ENCODE results near the gene NSD1.

NSD1 gene

DNA sequence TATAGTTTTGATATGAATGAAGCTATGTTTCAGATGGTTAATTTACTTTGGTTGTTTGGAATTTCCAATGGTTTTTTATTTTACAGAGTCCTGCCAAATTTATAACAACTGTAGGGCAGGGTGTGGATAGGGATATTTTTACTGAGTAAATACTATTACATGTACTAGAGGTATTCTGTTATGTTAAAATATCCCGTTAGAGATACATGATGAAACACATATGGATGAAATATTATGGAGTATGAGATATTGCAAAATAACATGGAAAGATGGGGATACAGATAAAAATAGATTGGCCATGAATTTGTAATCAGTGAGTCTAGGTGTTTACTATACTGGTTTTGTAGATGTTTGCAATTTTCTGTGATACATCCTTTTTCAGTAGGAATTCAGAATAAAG is 93.3 kb downstream of the NSD1 start:
- no peaks in the 10 kb centered on the region for H3K9me3 ChIP-seq (ENCODE audit: low read length)
- no peak overlapping the region for H3K4me3 ChIP-seq (ENCODE audit: low read depth in 1 of 2, low read length in 2 of 2)
- H3K36me3 ChIP-seq (ENCODE audit: insufficient read depth, low read length), result no peaks in the 10 kb centered on the region
- H3K27me3 ChIP-seq (ENCODE audit: control insufficient read depth in 1 of 2, insufficient read depth in 2 of 2, low read length in 2 of 2), result no peaks in the 10 kb centered on the region
- H3K9ac ChIP-seq (ENCODE audit: low read length), result no peak overlapping the region
- no peaks in the 10 kb centered on the region for H3K4me1 ChIP-seq (ENCODE audit: insufficient read depth, low read length)
- H3K27ac ChIP-seq (ENCODE audit: low read depth, low read length), result no peak overlapping the region

DNA sequence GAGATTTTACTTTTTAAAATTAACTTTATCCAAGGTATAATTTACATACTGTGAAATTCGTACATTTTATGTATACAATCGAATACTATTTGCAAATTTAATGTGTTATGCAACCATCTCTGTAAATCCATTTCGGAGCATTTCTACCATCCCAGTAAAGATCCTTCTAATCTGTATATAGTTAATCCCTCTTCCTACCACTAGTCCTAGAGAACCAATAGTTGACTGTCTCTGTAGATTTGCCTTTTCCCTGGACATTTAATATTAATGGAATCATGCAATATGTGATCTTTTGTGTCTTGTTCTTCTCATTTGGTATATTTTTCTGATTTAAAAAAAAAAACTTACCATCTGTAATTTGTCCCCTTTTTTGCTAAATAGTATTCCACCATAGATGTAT is 95.2 kb downstream of the NSD1 start:
- H3K4me1 ChIP-seq (ENCODE audit: insufficient read depth, low read length), result peaks cover 5% of the 10 kb centered on the region
- H3K4me3 ChIP-seq (ENCODE audit: low read depth in 1 of 2, low read length in 2 of 2), result no peak overlapping the region
- no peaks in the 10 kb centered on the region for H3K27me3 ChIP-seq (ENCODE audit: control insufficient read depth in 1 of 2, insufficient read depth in 2 of 2, low read length in 2 of 2)
- no peak overlapping the region for H3K9ac ChIP-seq (ENCODE audit: low read length)
- no peaks in the 10 kb centered on the region for H3K9me3 ChIP-seq (ENCODE audit: low read length)
- no peaks in the 10 kb centered on the region for H3K36me3 ChIP-seq (ENCODE audit: insufficient read depth, low read length)
- no peak overlapping the region for H3K27ac ChIP-seq (ENCODE audit: low read depth, low read length)

DNA sequence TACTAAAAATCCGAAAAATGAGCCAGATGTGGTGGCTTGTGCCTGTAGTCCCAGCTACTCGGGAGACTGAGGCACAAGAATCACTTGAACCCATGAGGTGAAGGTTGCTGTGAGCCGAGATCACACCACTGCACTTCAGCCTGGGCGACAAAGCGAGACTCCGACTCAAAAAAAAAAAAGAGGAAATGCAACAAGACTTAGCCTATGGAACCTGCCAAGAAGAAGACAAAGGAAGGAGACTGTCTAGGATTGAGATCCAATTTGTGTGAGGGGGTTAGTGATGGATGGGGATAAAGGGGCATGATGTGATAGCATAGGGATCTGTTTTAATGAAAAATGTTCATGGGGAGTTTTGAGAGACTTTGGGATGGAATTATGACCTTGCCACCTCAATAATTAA is 97.1 kb downstream of the NSD1 start:
- Histone ChIP-seq H3K27ac (ENCODE audit: low read depth, low read length) (no peak overlapping the region), H3K4me3 (ENCODE audit: low read depth in 1 of 2, low read length in 2 of 2) (no peak overlapping the region), H3K9me3 (ENCODE audit: low read length) (no peaks in the 10 kb centered on the region), H3K9ac (ENCODE audit: low read length) (no peak overlapping the region), H3K27me3 (ENCODE audit: control insufficient read depth in 1 of 2, insufficient read depth in 2 of 2, low read length in 2 of 2) (no peaks in the 10 kb centered on the region), H3K36me3 (ENCODE audit: insufficient read depth, low read length) (peaks cover 3% of the 10 kb centered on the region), H3K4me1 (ENCODE audit: insufficient read depth, low read length) (peaks cover 8% of the 10 kb centered on the region)

DNA sequence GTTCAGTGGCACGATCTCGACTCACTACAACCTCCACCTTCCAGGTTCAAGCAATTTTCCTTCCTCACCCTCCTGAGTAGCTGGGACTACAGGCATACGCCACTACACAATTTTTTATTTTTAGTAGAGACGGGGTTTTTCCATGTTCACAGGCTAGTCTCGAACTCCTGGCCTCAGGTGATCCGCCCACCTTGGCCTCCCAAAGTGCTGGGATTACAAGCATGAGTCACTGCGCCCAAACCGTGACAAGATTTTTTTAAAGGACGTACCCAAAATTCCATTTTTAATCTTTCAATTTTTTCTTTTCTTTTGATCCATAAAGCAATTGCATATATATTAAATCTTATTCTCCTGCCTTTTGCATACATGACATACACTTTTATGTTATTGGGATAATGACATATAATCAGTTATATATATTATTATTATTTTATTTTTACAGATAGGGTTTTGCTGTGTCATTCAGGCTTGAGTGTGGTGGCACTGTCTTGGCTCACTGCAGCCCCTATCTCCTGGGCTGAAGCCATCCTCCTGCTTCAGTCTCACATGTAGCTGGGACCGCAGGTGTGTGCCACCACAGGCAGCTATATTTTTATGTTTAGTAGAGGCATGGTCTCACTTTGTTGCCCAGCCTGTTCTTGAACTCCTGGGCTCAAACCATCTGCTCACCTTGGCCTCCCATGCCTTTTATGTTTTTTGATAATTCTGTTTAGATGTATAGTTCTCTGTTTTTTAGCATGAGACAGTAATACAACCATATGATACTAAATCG is 98.1 kb downstream of the NSD1 start:
- H3K4me1 ChIP-seq (ENCODE audit: insufficient read depth, low read length), result peaks cover 8% of the 10 kb centered on the region
- no peaks in the 10 kb centered on the region for H3K9me3 ChIP-seq (ENCODE audit: low read length)
- H3K9ac ChIP-seq (ENCODE audit: low read length), result no peak overlapping the region
- H3K36me3 ChIP-seq (ENCODE audit: insufficient read depth, low read length), result peaks cover 10% of the 10 kb centered on the region
- H3K4me3 ChIP-seq (ENCODE audit: low read depth in 1 of 2, low read length in 2 of 2), result no peak overlapping the region
- H3K27me3 ChIP-seq (ENCODE audit: control insufficient read depth in 1 of 2, insufficient read depth in 2 of 2, low read length in 2 of 2), result no peaks in the 10 kb centered on the region
- no peak overlapping the region for H3K27ac ChIP-seq (ENCODE audit: low read depth, low read length)

DNA sequence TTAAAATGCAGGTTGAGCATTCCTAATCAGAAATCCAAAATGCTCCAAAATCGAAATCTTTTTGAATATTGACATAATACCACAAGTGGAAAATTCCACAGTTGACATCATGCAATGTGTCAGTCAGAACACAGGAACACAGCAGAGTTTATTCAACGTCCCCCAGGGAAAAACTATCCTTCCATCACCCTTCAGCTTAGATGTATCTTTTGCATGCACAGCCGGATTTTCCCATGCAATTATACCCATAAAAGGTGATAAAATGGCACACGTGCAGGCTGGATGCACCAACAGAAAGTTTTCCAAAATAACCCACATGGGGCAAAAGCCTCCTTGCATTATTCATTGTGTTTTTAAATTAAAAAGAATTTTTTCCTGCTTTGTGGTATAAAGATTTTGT is 98.8 kb downstream of the NSD1 start:
- no peaks in the 10 kb centered on the region for H3K27me3 ChIP-seq (ENCODE audit: control insufficient read depth in 1 of 2, insufficient read depth in 2 of 2, low read length in 2 of 2)
- no peak overlapping the region for H3K4me3 ChIP-seq (ENCODE audit: low read depth in 1 of 2, low read length in 2 of 2)
- H3K4me1 ChIP-seq (ENCODE audit: insufficient read depth, low read length), result peaks cover 8% of the 10 kb centered on the region
- no peak overlapping the region for H3K27ac ChIP-seq (ENCODE audit: low read depth, low read length)
- no peak overlapping the region for H3K9ac ChIP-seq (ENCODE audit: low read length)
- peaks cover 14% of the 10 kb centered on the region for H3K36me3 ChIP-seq (ENCODE audit: insufficient read depth, low read length)
- no peaks in the 10 kb centered on the region for H3K9me3 ChIP-seq (ENCODE audit: low read length)

DNA sequence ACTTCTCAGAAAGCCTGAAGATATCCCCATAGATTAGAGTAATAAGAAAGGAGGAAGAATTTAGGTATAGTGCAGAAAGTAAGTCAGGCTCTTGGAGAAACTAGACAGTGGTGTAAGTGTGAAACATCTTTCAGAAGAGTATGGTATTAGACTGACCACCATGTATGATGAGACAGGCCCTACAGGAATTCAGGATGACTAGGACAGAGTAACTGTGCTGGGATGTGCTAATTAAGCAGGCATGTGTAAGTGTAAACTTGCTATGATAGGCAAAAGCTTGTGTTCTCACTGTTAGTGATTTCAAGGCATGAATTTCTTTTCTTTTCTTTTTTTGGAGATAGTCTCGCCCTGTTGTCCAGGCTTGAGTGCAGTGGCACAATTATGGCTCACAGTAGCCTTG is 99.2 kb downstream of the NSD1 start:
- H3K9ac ChIP-seq (ENCODE audit: low read length), result no peak overlapping the region
- H3K9me3 ChIP-seq (ENCODE audit: low read length), result no peaks in the 10 kb centered on the region
- H3K27me3 ChIP-seq (ENCODE audit: control insufficient read depth in 1 of 2, insufficient read depth in 2 of 2, low read length in 2 of 2), result no peaks in the 10 kb centered on the region
- no peak overlapping the region for H3K27ac ChIP-seq (ENCODE audit: low read depth, low read length)
- no peak overlapping the region for H3K4me3 ChIP-seq (ENCODE audit: low read depth in 1 of 2, low read length in 2 of 2)
- peaks cover 8% of the 10 kb centered on the region for H3K4me1 ChIP-seq (ENCODE audit: insufficient read depth, low read length)
- peaks cover 16% of the 10 kb centered on the region for H3K36me3 ChIP-seq (ENCODE audit: insufficient read depth, low read length)

DNA sequence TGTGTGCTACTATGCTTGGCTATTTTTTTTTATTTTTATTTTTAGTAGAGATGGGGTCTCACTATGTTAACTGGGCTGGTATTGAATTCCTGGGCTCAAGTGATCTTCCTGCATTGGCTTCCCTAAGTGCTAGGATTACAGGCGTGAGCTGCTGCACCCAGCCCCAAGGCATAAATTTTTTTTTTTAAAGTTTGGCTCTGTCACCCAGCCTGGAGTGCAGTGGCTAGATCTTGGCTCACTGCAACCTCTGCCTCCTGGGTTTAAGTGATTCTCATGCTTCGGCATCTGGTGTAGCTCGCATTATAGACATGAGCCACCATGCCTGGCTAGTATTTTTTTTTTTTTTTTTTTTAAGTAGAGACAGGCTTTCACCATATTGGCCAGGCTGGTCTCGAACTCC is 99.6 kb downstream of the NSD1 start:
- H3K9me3 ChIP-seq (ENCODE audit: low read length), result no peaks in the 10 kb centered on the region
- H3K36me3 ChIP-seq (ENCODE audit: insufficient read depth, low read length), result peaks cover 21% of the 10 kb centered on the region
- H3K9ac ChIP-seq (ENCODE audit: low read length), result no peak overlapping the region
- H3K27ac ChIP-seq (ENCODE audit: low read depth, low read length), result no peak overlapping the region
- H3K4me1 ChIP-seq (ENCODE audit: insufficient read depth, low read length), result peaks cover 8% of the 10 kb centered on the region
- H3K4me3 ChIP-seq (ENCODE audit: low read depth in 1 of 2, low read length in 2 of 2), result no peak overlapping the region
- no peaks in the 10 kb centered on the region for H3K27me3 ChIP-seq (ENCODE audit: control insufficient read depth in 1 of 2, insufficient read depth in 2 of 2, low read length in 2 of 2)

DNA sequence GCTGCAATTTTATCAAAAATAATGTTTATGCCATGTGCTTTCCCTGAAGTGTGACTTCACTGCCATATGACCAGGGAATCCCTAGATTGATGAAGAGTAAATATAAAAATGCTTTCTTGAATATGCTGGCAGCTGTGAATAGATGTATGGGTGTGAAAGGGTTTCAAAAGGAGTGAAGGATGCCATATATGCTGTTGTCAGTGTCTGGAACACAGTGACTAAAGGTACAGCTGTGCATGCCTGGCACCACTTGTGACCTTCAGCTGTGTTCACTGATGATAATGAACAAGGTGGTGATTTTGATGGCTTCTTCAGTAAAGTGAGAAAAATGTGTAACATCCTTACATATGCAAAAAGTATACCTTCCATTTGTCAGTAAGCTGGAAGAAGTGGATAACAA is 100.2 kb downstream of the NSD1 start:
- Histone ChIP-seq H3K4me1 (ENCODE audit: insufficient read depth, low read length) (peaks cover 8% of the 10 kb centered on the region), H3K9ac (ENCODE audit: low read length) (no peak overlapping the region), H3K27me3 (ENCODE audit: control insufficient read depth in 1 of 2, insufficient read depth in 2 of 2, low read length in 2 of 2) (no peaks in the 10 kb centered on the region), H3K4me3 (ENCODE audit: low read depth in 1 of 2, low read length in 2 of 2) (no peak overlapping the region), H3K9me3 (ENCODE audit: low read length) (no peaks in the 10 kb centered on the region), H3K36me3 (ENCODE audit: insufficient read depth, low read length) (peaks cover 27% of the 10 kb centered on the region), H3K27ac (ENCODE audit: low read depth, low read length) (no peak overlapping the region)

DNA sequence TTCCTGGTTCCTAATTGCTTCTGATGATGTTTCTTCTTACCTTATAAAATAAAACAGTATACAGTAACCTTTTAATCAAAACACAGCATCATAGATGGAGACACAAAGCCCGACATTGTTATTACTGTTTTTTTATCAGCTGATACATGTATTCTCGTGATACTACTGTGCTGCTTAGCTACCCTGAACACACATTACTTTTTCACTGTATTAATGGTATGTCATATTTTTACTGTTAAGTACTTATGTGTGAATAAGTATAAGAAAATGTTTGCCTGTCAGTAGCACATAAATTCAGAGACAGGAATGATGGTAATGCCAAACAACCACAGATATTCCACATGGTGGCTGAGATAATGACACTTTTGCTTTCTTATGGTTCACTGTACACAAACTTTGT is 101.3 kb downstream of the NSD1 start:
- H3K4me3 ChIP-seq (ENCODE audit: low read depth in 1 of 2, low read length in 2 of 2), result no peak overlapping the region

DNA sequence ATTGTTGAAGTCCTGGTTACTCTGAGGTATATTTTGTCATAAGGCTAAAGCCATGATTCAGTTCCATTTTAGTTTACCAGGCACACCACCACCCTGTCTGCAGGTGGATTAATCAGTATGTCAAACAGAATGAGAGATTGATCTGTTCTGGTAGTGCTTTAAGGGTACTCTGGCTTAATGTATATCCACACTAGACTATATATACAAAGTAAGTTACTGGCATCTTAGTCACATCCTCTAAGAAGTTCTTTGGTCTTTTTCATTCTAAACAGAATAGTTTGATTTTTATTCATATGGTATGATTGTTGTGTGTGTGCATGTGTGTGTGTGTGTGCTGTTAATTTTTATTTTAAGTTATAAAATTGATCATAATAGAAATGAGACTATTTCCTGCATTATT is 108.2 kb downstream of the NSD1 start:
- peaks cover 56% of the 10 kb centered on the region for H3K36me3 ChIP-seq (ENCODE audit: insufficient read depth, low read length)
- H3K4me3 ChIP-seq (ENCODE audit: low read depth in 1 of 2, low read length in 2 of 2), result no peak overlapping the region
- no peak overlapping the region for H3K27ac ChIP-seq (ENCODE audit: low read depth, low read length)
- H3K9me3 ChIP-seq (ENCODE audit: low read length), result no peaks in the 10 kb centered on the region
- H3K9ac ChIP-seq (ENCODE audit: low read length), result no peak overlapping the region
- H3K4me1 ChIP-seq (ENCODE audit: insufficient read depth, low read length), result no peaks in the 10 kb centered on the region
- H3K27me3 ChIP-seq (ENCODE audit: control insufficient read depth in 1 of 2, insufficient read depth in 2 of 2, low read length in 2 of 2), result no peaks in the 10 kb centered on the region

More for the DNA sequence above, 101.3 kb downstream of the NSD1 start:
- Histone ChIP-seq H3K27me3 (ENCODE audit: control insufficient read depth in 1 of 2, insufficient read depth in 2 of 2, low read length in 2 of 2) (no peaks in the 10 kb centered on the region), H3K27ac (ENCODE audit: low read depth, low read length) (no peak overlapping the region), H3K4me1 (ENCODE audit: insufficient read depth, low read length) (peaks cover 8% of the 10 kb centered on the region), H3K9ac (ENCODE audit: low read length) (no peak overlapping the region), H3K36me3 (ENCODE audit: insufficient read depth, low read length) (peaks cover 34% of the 10 kb centered on the region), H3K9me3 (ENCODE audit: low read length) (no peaks in the 10 kb centered on the region)

DNA sequence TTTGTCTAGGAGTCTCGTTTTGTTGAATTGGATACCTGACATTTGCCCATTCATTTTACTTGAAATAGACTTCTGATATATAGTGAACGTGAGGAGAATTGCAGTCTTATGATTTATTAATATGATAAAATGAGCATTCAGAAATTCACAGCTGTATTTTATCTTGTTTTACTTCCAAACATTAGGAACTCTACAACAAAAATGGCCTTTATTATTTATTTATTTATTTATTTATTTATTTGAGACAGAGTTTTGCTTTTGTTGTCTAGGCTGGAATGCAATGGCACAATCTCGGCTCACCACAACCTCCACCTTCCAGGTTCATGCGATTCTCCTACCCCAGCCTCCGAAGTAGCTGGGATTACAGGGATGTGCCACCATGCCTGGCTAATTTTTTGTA is 108.7 kb downstream of the NSD1 start:
- Histone ChIP-seq H3K4me1 (ENCODE audit: insufficient read depth, low read length) (no peaks in the 10 kb centered on the region), H3K36me3 (ENCODE audit: insufficient read depth, low read length) (peaks cover 58% of the 10 kb centered on the region), H3K27ac (ENCODE audit: low read depth, low read length) (no peak overlapping the region), H3K27me3 (ENCODE audit: control insufficient read depth in 1 of 2, insufficient read depth in 2 of 2, low read length in 2 of 2) (no peaks in the 10 kb centered on the region), H3K4me3 (ENCODE audit: low read depth in 1 of 2, low read length in 2 of 2) (no peak overlapping the region), H3K9ac (ENCODE audit: low read length) (no peak overlapping the region), H3K9me3 (ENCODE audit: low read length) (no peaks in the 10 kb centered on the region)
